ENCODE results near the gene ZNRF1.
"Not testable (repeated sequence)": the region's sequence is repeated elsewhere in the genome, so short reads cannot be mapped to it uniquely, and the experiment has no call there.

ZNRF1 gene
- total RNA-seq: 14.9 to 29.7 reads per million in 2 donors

- DNase-seq: peak; percentile 56
These were observed at the start of gene ZNRF1 for GRCh38 chr16:74998481-74999218. Gene ZNRF1 (plus strand): TSS chr16:74999024. CDS start chr16:74999672, 648 bp downstream.

- DNase-seq: no peak
These were observed 49.5 kb upstream of the ZNRF1 start for GRCh38 chr16:74949309-74949708.

- no peak for DNase-seq
These were observed 48.3 kb upstream of the ZNRF1 start for GRCh38 chr16:74950511-74950910.

GRCh38 chr16:74951206-74951605 lies 47.6 kb upstream of the ZNRF1 start:
- DNase-seq: no peak

GRCh38 chr16:74951681-74952080 lies 47.1 kb upstream of the ZNRF1 start:
- DNase-seq: no peak

GRCh38 chr16:74954763-74955162 lies 44.1 kb upstream of the ZNRF1 start:
- DNase-seq: no peak

- DNase-seq: no peak
These were observed 25.5 kb upstream of the ZNRF1 start for GRCh38 chr16:74973304-74973703.

GRCh38 chr16:74975591-74975990 lies 23.2 kb upstream of the ZNRF1 start:
- no peak for DNase-seq

- DNase-seq: no peak
These were observed 16.6 kb upstream of the ZNRF1 start for GRCh38 chr16:74982256-74982655.

GRCh38 chr16:74984194-74984528 lies 14.7 kb upstream of the ZNRF1 start:
- DNase-seq: no peak

GRCh38 chr16:74984529-74985296 lies 14.1 kb upstream of the ZNRF1 start, which contains the start of gene WDR59:
Gene WDR59 (minus strand): TSS chr16:74985123. CDS start chr16:74985017, 106 bp downstream.
- DNase-seq: peak; percentile 74

- DNase-seq: no peak
These were observed 11.7 kb upstream of the ZNRF1 start for GRCh38 chr16:74987027-74987681.

GRCh38 chr16:74989864-74990263 lies 9.0 kb upstream of the ZNRF1 start:
- not testable (repeated sequence) for DNase-seq

- no peak for DNase-seq
These were observed 8.0 kb upstream of the ZNRF1 start for GRCh38 chr16:74990832-74991231.

GRCh38 chr16:74991268-74991592 lies 7.6 kb upstream of the ZNRF1 start:
- no peak for DNase-seq

- no peak for DNase-seq
These were observed 7.0 kb upstream of the ZNRF1 start for GRCh38 chr16:74991593-74992403.

- no peak for DNase-seq
These were observed 2.8 kb upstream of the ZNRF1 start for GRCh38 chr16:74995986-74996385.

GRCh38 chr16:74997042-74997491 lies 1.8 kb upstream of the ZNRF1 start:
- no peak for DNase-seq

GRCh38 chr16:74999219-74999608 lies 390 bp downstream of the ZNRF1 start:
- no peak for DNase-seq

- DNase-seq: no peak
These were observed 1.0 kb downstream of the ZNRF1 start for GRCh38 chr16:74999609-75000480.

GRCh38 chr16:75000481-75001081 lies 1.8 kb downstream of the ZNRF1 start:
- no peak for DNase-seq

Measured in activated gamma-delta T cell (primary cell).